ENCODE results near the gene UBE2N. TPM values are rescaled to one million over a fixed set of nuclear protein-coding genes. Genes with fewer than 3 reads are reported as not detected.

Gene UBE2N
- total and polyA plus RNA-seq, 2 of the 8 experiments (the other 6 are each of a cell fraction or from before 2014, with no cell fraction given) = 108 to 225 TPM

- H3K27ac ChIP-seq (ENCODE audit: low read depth, low read length) = no peak overlapping the region
- TF ChIP-seq CTBP2 (IDR thresholded peaks at IDR 0.05; ENCODE audit: borderline replicate concordance, insufficient read depth, insufficient read length, low read length) (no peak), NRF1 (IDR thresholded peaks at IDR 0.05; ENCODE audit: low read depth, low read length) (no peak), KDM5A (IDR thresholded peaks at IDR 0.05; ENCODE audit: low read length) (no peak)
Measured at GRCh38 chr12:93430280-93430679, 11.5 kb downstream of the UBE2N start.

More at GRCh38 chr12:93430280-93430679, 11.5 kb downstream of the UBE2N start:
- no peak overlapping the region for H2BK15ac ChIP-seq (ENCODE audit: low read length)
- FAIRE-seq = no peak
- no peaks in the 10 kb centered on the region for H3K9me3 ChIP-seq (ENCODE audit: insufficient read depth in 2 of 2, low read depth in 1 of 2, low read length in 1 of 2)
- no peak overlapping the region for H3K56ac ChIP-seq (replicated peaks; ENCODE audit: insufficient read length, low read depth, low read length)
- no peak for DNase-seq (ENCODE audit: low read depth in 1 of 2, low spot score in 2 of 2)
- no peak overlapping the region for H4K91ac ChIP-seq (replicated peaks; ENCODE audit: insufficient read length, low read length)
- whole genome bisulfite sequencing, 2 experiments (ENCODE audit: extremely low coverage in 1 of 2, insufficient coverage in 1 of 2, insufficient read length in 1 of 2, insufficient replicate concordance in 2 of 2, low coverage in 1 of 2, low lambda C conversion rate in 2 of 2, missing lambda C conversion rate in 1 of 2) = 95% methylated on average over 4 of the region's 4 CpGs; no CpG with 5 or more reads in 1 of the 2 experiments
- no peak overlapping the region for H2BK5ac ChIP-seq (ENCODE audit: low read depth, low read length)
- H3K79me1 ChIP-seq (ENCODE audit: low read depth, low read length) = peaks cover 4% of the 10 kb centered on the region
- no peak overlapping the region for H3K4me3 ChIP-seq (ENCODE audit: extremely low read depth in 1 of 4, insufficient read depth in 2 of 4, low read depth in 3 of 4, low read length in 4 of 4)
- H2AFZ ChIP-seq (ENCODE audit: low read length) = no peak overlapping the region
- no peak overlapping the region for H3K14ac ChIP-seq (ENCODE audit: insufficient read length)
- POLR2A ChIA-PET (ENCODE audit: partially characterized antibody) = no interaction called here
- no peak overlapping the region for H2BK20ac ChIP-seq (ENCODE audit: low read length)
- H3K9ac ChIP-seq (replicated peaks in 1 of 4; ENCODE audit: extremely low read depth in 1 of 4, low read depth in 3 of 4, low read length in 3 of 4) = no peak overlapping the region
- peaks cover 62 to 98% of the 10 kb centered on the region in 2 experiments for H3K79me2 ChIP-seq (ENCODE audit: control insufficient read depth in 1 of 2, insufficient read depth in 2 of 2, low read length in 2 of 2)
- CTCF ChIA-PET (ENCODE audit: partially characterized antibody) = interaction anchor here (0.9 to 1.6 kb wide), 2 partner anchors 10 to 11 kb away, joined by 3 to 11 read pairs; no protein-coding TSS in a partner anchor
- H4K5ac ChIP-seq (ENCODE audit: insufficient read length, low read depth, low read length) = no peak overlapping the region
- no peak overlapping the region for H3K23ac ChIP-seq (ENCODE audit: insufficient read length)
- H3K23me2 ChIP-seq (ENCODE audit: low read depth, low read length) = no peaks in the 10 kb centered on the region
- H3K4me2 ChIP-seq (ENCODE audit: insufficient read depth in 1 of 2, low read depth in 2 of 2, low read length in 2 of 2) = no peak overlapping the region
- H3K4me1 ChIP-seq (replicated peaks in 1 of 4; ENCODE audit: control insufficient read depth in 3 of 4, insufficient read depth in 4 of 4, low read length in 3 of 4) = peaks cover 0 to 2% (median 0%) of the 10 kb centered on the region in 4 experiments; a peak in 2 of 7 replicates
- no peak overlapping the region for H3K18ac ChIP-seq (ENCODE audit: extremely low read depth, low read length)
- no peak overlapping the region for H2BK120ac ChIP-seq (replicated peaks; ENCODE audit: low read depth, low read length)
- no peaks in the 10 kb centered on the region for H3K36me3 ChIP-seq (ENCODE audit: control insufficient read depth in 2 of 4, insufficient read depth in 4 of 4, low read length in 3 of 4)
- H3K4ac ChIP-seq (replicated peaks; ENCODE audit: insufficient read length, low read depth, low read length) = no peak overlapping the region
- H4K8ac ChIP-seq (ENCODE audit: extremely low read depth, insufficient read depth, low read length) = no peak overlapping the region
- H2BK12ac ChIP-seq (ENCODE audit: low read depth, low read length) = no peak overlapping the region
- H4K20me1 ChIP-seq (replicated peaks in 1 of 2; ENCODE audit: control insufficient read depth in 1 of 2, insufficient read depth in 2 of 2, low read length in 2 of 2) = peaks cover 19 to 20% of the 10 kb centered on the region in 2 experiments
- no peaks in the 10 kb centered on the region for H3K27me3 ChIP-seq (replicated peaks in 1 of 4; ENCODE audit: control insufficient read depth in 3 of 4, extremely low read depth in 1 of 4, insufficient read depth in 3 of 4, low read length in 3 of 4)
- no peak overlapping the region for H2AK5ac ChIP-seq (ENCODE audit: low read depth, low read length)
